Naive thymus-derived CD4-positive, alpha-beta T cell (primary cell): ENCODE data around the gene PDIA5. TPM values are rescaled to one million over a fixed set of nuclear protein-coding genes. Genes with fewer than 3 reads are reported as not detected.

ENCODE experiments used
- ATAC-seq: fragments of 150-1000 bp; cut with Tn5 transposase; 2 replicates; pipeline ENCODE4 v1.10.0; 2021; ENCODE audit warnings: mild to moderate bottlenecking, moderate library complexity
- CTCF ChIA-PET: fragments of 350-600 bp; sonication (Branson Sonifier 250); formaldehyde crosslinking; loops from one replicate; lab custom pipeline; 2021; ENCODE audit warnings: antibody characterized with exemption; lab: Charles Lee
- POLR2A ChIA-PET: fragments of 350-600 bp; sonication (Branson Sonifier 250); formaldehyde crosslinking; loops from one replicate; lab custom pipeline; 2021; ENCODE audit warnings: antibody characterized with exemption, inconsistent platforms; lab: Charles Lee
- DNase-seq, 9 donors: peaks; one replicate each; pipeline versions ENCODE4 v3.0.0 to v3.0.0-alpha.2; 2020 to 2022; ENCODE audit warnings: mixed read lengths in 1 of 9
- H3K27ac ChIP-seq: one replicate; pipeline ENCODE4 v1.7.0; 2013; ENCODE audit warnings: mild to moderate bottlenecking, low read depth, low read length, moderate library complexity
- H3K27me3 ChIP-seq, 2 donors: one replicate each; pipeline ENCODE4 v1.7.0; 2013; ENCODE audit warnings: low read length in 2 of 2, mild to moderate bottlenecking in 2 of 2, moderate library complexity in 2 of 2; ENCODE audit not compliant: control insufficient read depth in 2 of 2, insufficient read depth in 2 of 2
- H3K36me3 ChIP-seq, 3 experiments: 1 replicate in 2 of 3; 2 replicates in 1 of 3; pipeline ENCODE4 v1.7.0; 2013; ENCODE audit warnings: low read length in 3 of 3, mild to moderate bottlenecking in 3 of 3, moderate library complexity in 1 of 3; ENCODE audit not compliant: insufficient read depth in 3 of 3, control insufficient read depth in 2 of 3
- H3K4me1 ChIP-seq, 2 donors: one replicate each; pipeline ENCODE4 v1.7.0; 2013; ENCODE audit warnings: low read length in 2 of 2, mild to moderate bottlenecking in 2 of 2, moderate library complexity in 1 of 2; ENCODE audit not compliant: control insufficient read depth in 2 of 2, insufficient read depth in 2 of 2
- H3K4me3 ChIP-seq: 2 replicates; pipeline ENCODE4 v1.7.0; 2013; ENCODE audit warnings: mild to moderate bottlenecking, low read length
- H3K9me3 ChIP-seq, 3 experiments: 1 replicate in 2 of 3; 2 replicates in 1 of 3; pipeline ENCODE4 v1.7.0; 2013; ENCODE audit warnings: low read length in 3 of 3; ENCODE audit not compliant: control insufficient read depth in 2 of 3
- H3K27ac Mint-ChIP-seq, 9 donors: one replicate each; pipeline ENCODE4 v1.8.0; 2020 to 2022; ENCODE audit warnings: mixed read lengths in 9 of 9, mild to moderate bottlenecking in 8 of 9, moderate library complexity in 5 of 9, inconsistent platforms in 2 of 9
- H3K27me3 Mint-ChIP-seq, 5 donors: one replicate each; pipeline ENCODE4 v1.8.0; 2021 to 2022; ENCODE audit warnings: mixed read lengths in 5 of 5, mild to moderate bottlenecking in 1 of 5
- H3K36me3 Mint-ChIP-seq, 5 donors: one replicate each; pipeline ENCODE4 v1.8.0; 2020 to 2022; ENCODE audit warnings: mixed read lengths in 5 of 5, mild to moderate bottlenecking in 3 of 5, inconsistent platforms in 1 of 5
- H3K4me1 Mint-ChIP-seq, 7 donors: one replicate each; pipeline ENCODE4 v1.8.0; 2020 to 2022; ENCODE audit warnings: mixed read lengths in 7 of 7, mild to moderate bottlenecking in 3 of 7, inconsistent platforms in 1 of 7
- H3K4me3 Mint-ChIP-seq, 10 donors: one replicate each; pipeline ENCODE4 v1.8.0; 2020 to 2022; ENCODE audit warnings: mild to moderate bottlenecking in 10 of 10, mixed read lengths in 10 of 10, moderate library complexity in 6 of 10, inconsistent platforms in 2 of 10
- H3K9me3 Mint-ChIP-seq, 11 donors: one replicate each; pipeline ENCODE4 v1.8.0; 2020 to 2022; ENCODE audit warnings: mixed read lengths in 11 of 11, mild to moderate bottlenecking in 4 of 11, inconsistent platforms in 1 of 11, moderate library complexity in 1 of 11
- intact Hi-C, 2 donors: fragments of 100-400 bp; cut with micrococcal nuclease; formaldehyde crosslinking; loops; one replicate each; pipeline ENCODE4 v1.15.1; 2023
- polyA plus RNA-seq, 2 donors: library from polyadenylated mRNA; unstranded; fragments of 300-500 nt; fragmentation: Illumina TruSeq; gene quantifications; one replicate each; pipeline ENCODE4 v1.2.3, GENCODE V29; 2021
- total RNA-seq, 6 experiments: library from RNA in 5 of 6; stranded (reverse) in 5 of 6; gene quantifications; 1 replicate in 5 of 6; 2 replicates in 1 of 6; pipeline ENCODE4 v1.2.3 and lab custom pipeline; 2021 to 2026

PDIA5 gene
- total and polyA plus RNA-seq, 7 experiments from 2014 or later: 3.4 to 21.7 (median 5.6) TPM

DNA sequence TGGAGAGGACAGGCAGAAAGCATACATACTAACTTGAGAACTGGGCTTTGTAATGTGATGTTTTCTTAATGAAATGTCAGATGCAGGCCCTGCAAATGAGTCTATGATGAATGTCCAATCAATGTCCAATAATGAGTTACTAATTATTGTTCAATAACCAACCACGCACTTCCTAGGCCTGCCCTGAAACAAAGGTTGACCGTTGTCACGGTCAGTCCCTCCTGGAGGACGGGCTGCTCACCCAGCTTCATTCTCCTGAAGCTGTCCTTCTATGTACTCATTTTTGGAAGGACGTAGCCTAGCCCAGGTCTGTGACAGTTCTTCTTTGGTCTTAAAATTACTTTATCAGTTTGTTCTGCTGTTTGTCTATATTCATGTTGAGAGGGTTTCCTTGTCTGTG is 8.3 kb upstream of the PDIA5 start:
- Mint-ChIP-seq H3K36me3 (no peaks in the 10 kb centered on the region), H3K27ac (no peak overlapping the region), H3K27me3 (peaks cover 0 to 26% (median 2%) of the 10 kb centered on the region in 5 donors), H3K4me1 (no peaks in the 10 kb centered on the region), H3K4me3 (no peak overlapping the region), H3K9me3 (no peaks in the 10 kb centered on the region)
- ATAC-seq: no peak
- Histone ChIP-seq H3K36me3 (no peaks in the 10 kb centered on the region), H3K4me1 (no peaks in the 10 kb centered on the region), H3K4me3 (no peak overlapping the region), H3K27me3 (no peaks in the 10 kb centered on the region), H3K9me3 (no peaks in the 10 kb centered on the region), H3K27ac (no peak overlapping the region)
- intact Hi-C loops: no loop called here
- CTCF ChIA-PET: no interaction called here
- no peak for DNase-seq
- POLR2A ChIA-PET: no interaction called here

GRCh38 chr3:123060054-123060453 is 6.8 kb upstream of the PDIA5 start:
- DNase-seq (no peak), ATAC-seq (no peak)
- Mint-ChIP-seq H3K36me3 (no peaks in the 10 kb centered on the region), H3K9me3 (peaks cover 0 to 2% (median 0%) of the 10 kb centered on the region in 11 donors), H3K4me1 (peaks cover 0 to 10% (median 0%) of the 10 kb centered on the region in 7 donors), H3K4me3 (no peak overlapping the region), H3K27me3 (peaks cover 0 to 21% (median 2%) of the 10 kb centered on the region in 5 donors), H3K27ac (no peak overlapping the region)
- no peaks in the 10 kb centered on the region for H3K36me3 ChIP-seq
- H3K4me1 ChIP-seq: no peaks in the 10 kb centered on the region
- ChIA-PET POLR2A (no interaction called here), CTCF (no interaction called here)
- H3K27me3 ChIP-seq: no peaks in the 10 kb centered on the region
- H3K27ac ChIP-seq: no peak overlapping the region
- no peaks in the 10 kb centered on the region for H3K9me3 ChIP-seq
- no peak overlapping the region for H3K4me3 ChIP-seq
- intact Hi-C loops: no loop called here

DNA sequence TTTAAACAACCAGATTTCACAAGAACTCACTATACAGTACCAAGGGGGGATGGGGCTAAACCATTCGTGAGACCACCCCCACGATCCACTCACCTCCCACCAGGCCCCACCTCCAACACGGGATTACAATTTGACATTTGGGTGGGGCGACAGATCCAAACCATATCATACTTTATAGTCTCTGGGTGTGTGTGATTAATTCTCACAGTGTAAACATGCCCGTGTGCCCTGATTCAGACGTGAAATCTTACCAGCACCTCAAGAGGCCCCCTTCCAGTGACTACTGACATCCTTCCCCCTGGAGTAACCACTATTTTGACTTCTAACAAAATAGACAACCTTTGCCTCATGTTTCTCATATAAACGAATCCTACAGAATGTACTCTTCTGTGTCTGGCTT is 5.0 kb upstream of the PDIA5 start:
- no peaks in the 10 kb centered on the region for H3K27me3 ChIP-seq
- no peaks in the 10 kb centered on the region for H3K36me3 ChIP-seq
- no peak for ATAC-seq
- peaks cover 0 to 2% (median 0%) of the 10 kb centered on the region in 11 donors for H3K9me3 Mint-ChIP-seq
- peaks cover 0 to 1% (median 0%) of the 10 kb centered on the region in 5 donors for H3K36me3 Mint-ChIP-seq
- no peak overlapping the region for H3K4me3 ChIP-seq
- H3K4me3 Mint-ChIP-seq: no peak overlapping the region
- no peaks in the 10 kb centered on the region for H3K9me3 ChIP-seq
- peaks cover 0 to 25% (median 6%) of the 10 kb centered on the region in 7 donors for H3K4me1 Mint-ChIP-seq
- no peak overlapping the region for H3K27ac Mint-ChIP-seq
- ChIA-PET POLR2A (no interaction called here), CTCF (no interaction called here)
- DNase-seq: no peak
- H3K27me3 Mint-ChIP-seq: peaks cover 0 to 16% (median 2%) of the 10 kb centered on the region in 5 donors
- no peak overlapping the region for H3K27ac ChIP-seq
- intact Hi-C loops: no loop called here
- H3K4me1 ChIP-seq: no peaks in the 10 kb centered on the region

DNA sequence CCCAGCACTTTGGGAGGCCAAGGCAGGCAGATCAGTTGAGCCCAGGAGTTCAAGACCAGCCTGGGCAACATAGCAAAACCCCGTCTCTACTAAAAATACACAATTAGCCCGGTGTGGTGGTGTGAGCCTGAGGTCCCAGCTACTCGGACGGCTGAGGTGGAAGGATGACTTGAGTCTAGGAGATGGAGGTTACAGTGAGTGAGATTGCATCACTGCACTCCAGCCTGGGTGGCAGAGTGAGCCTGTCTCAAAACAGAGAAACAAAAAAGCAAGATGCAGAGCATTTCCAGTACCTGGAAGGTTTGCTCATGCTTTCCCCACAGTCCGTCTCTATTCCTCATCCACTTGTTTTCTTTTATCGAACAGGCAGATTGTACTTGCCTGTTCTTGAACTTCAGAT is 3.8 kb upstream of the PDIA5 start:
- no peak for DNase-seq
- intact Hi-C loops: no loop called here

DNA sequence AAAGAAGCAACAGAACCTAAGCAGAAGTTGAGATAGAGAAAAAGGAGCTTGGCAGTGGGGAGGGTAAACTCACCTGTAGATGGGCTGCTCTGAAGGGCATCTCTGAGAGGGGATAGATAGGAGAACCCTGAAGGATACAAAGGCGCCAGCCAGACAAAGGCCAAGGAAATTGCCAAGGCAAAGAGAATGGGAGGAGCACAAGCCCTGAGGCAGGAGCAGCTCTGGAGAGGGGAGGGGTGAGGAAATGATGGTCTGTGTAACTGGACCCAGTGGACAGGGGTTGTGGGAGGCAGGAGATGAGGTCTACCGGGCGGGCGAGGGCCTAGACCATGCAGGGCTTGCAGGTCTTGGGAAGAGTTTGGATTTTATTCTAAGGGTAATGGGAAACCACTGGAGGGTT is 2.3 kb upstream of the PDIA5 start:
- Histone ChIP-seq H3K27ac (no peak overlapping the region), H3K4me3 (no peak overlapping the region), H3K36me3 (no peaks in the 10 kb centered on the region), H3K4me1 (peaks cover 7 to 8% of the 10 kb centered on the region in 2 donors), H3K9me3 (no peaks in the 10 kb centered on the region), H3K27me3 (no peaks in the 10 kb centered on the region)
- H3K4me1 Mint-ChIP-seq: peaks cover 6 to 41% (median 25%) of the 10 kb centered on the region in 7 donors
- CTCF ChIA-PET: no interaction called here
- H3K9me3 Mint-ChIP-seq: peaks cover 0 to 2% (median 0%) of the 10 kb centered on the region in 11 donors
- peaks cover 0 to 3% (median 0%) of the 10 kb centered on the region in 5 donors for H3K36me3 Mint-ChIP-seq
- no peak for DNase-seq
- intact Hi-C loops: no loop called here
- ATAC-seq: no peak
- H3K27me3 Mint-ChIP-seq: peaks cover 0 to 16% (median 2%) of the 10 kb centered on the region in 5 donors
- POLR2A ChIA-PET: no interaction called here
- H3K27ac Mint-ChIP-seq: peak overlapping the region in 1 of 9 donors; percentile 63
- peak overlapping the region in 5 of 10 donors; percentile 5 to 67 (median 33) for H3K4me3 Mint-ChIP-seq

More for the DNA sequence above, 3.8 kb upstream of the PDIA5 start:
- Mint-ChIP-seq H3K27me3 (peaks cover 0 to 16% (median 2%) of the 10 kb centered on the region in 5 donors), H3K9me3 (peaks cover 0 to 2% (median 0%) of the 10 kb centered on the region in 11 donors), H3K4me3 (no peak overlapping the region), H3K27ac (no peak overlapping the region), H3K36me3 (peaks cover 0 to 1% (median 0%) of the 10 kb centered on the region in 5 donors), H3K4me1 (peaks cover 5 to 29% (median 12%) of the 10 kb centered on the region in 7 donors)
- Histone ChIP-seq H3K4me3 (no peak overlapping the region), H3K36me3 (no peaks in the 10 kb centered on the region), H3K27me3 (no peaks in the 10 kb centered on the region), H3K4me1 (peaks cover 4 to 5% of the 10 kb centered on the region in 2 donors), H3K27ac (no peak overlapping the region), H3K9me3 (no peaks in the 10 kb centered on the region)
- CTCF ChIA-PET: no interaction called here
- POLR2A ChIA-PET: no interaction called here
- no peak for ATAC-seq

DNA sequence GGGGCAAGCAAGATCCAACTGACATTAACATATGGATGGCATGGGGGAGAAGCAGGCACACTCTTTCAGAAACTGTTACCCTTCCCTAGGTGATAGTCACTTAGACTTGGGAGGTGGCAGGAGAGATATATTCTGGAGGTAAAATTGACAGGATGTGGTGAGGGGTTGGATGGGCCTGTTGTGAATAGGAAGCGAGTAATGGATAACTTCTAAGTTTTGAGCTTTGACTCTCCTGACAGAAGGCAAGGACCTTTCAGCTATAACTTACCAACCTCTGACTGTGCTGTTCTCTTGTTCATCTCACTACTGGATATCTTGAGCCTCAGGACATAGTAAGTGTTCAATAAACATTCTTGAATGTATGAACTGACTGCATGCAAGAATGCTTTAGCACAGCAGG is 1.9 kb upstream of the PDIA5 start:
- Histone ChIP-seq H3K4me3 (no peak overlapping the region), H3K27me3 (no peaks in the 10 kb centered on the region), H3K4me1 (peaks cover 7 to 8% of the 10 kb centered on the region in 2 donors), H3K9me3 (no peaks in the 10 kb centered on the region), H3K36me3 (no peaks in the 10 kb centered on the region), H3K27ac (no peak overlapping the region)
- CTCF ChIA-PET: no interaction called here
- H3K27me3 Mint-ChIP-seq: peaks cover 0 to 16% (median 2%) of the 10 kb centered on the region in 5 donors
- H3K4me3 Mint-ChIP-seq: peak overlapping the region in 4 of 10 donors; percentile 5 to 67 (median 30)
- ATAC-seq: no peak
- peaks cover 6 to 41% (median 26%) of the 10 kb centered on the region in 7 donors for H3K4me1 Mint-ChIP-seq
- H3K9me3 Mint-ChIP-seq: peaks cover 0 to 2% (median 0%) of the 10 kb centered on the region in 11 donors
- peak overlapping the region in 1 of 9 donors; percentile 63 for H3K27ac Mint-ChIP-seq
- intact Hi-C loops: loop anchor here in 1 of 2 donors (5.0 kb wide), 1 partner anchor 137 kb away; the partner anchor contains the start of gene SEC22A
- POLR2A ChIA-PET: no interaction called here
- DNase-seq: no peak
- peaks cover 0 to 3% (median 0%) of the 10 kb centered on the region in 5 donors for H3K36me3 Mint-ChIP-seq

DNA sequence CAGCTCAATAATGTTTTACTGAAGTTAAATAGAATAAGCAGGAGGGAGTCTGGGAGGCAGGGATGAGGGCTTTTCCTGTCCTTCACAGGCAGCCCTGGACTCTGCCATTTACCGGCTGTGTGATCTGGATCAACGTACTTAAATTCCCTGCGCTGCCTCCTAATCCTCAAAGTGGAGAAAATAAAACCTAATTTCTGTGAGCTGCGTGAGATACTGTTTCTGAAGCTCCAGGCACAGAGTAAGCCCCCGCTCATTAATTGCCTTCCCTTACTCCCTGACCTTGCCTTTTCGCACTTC is 278 bp upstream of the PDIA5 start:
- H3K27me3 ChIP-seq: no peaks in the 10 kb centered on the region
- peaks cover 0 to 2% (median 0%) of the 10 kb centered on the region in 11 donors for H3K9me3 Mint-ChIP-seq
- peak overlapping the region in 7 of 9 donors; percentile 8 to 81 (median 30) for H3K27ac Mint-ChIP-seq
- ATAC-seq: no peak
- peak overlapping the region; percentile 60 for H3K4me3 ChIP-seq
- POLR2A ChIA-PET: interaction anchor here (0.9 kb wide), 1 partner anchor 135 kb away, joined by 4 read pairs; the partner anchor contains the start of gene SEC22A
- H3K4me3 Mint-ChIP-seq: peak overlapping the region; percentile 79 to 90 (median 84)
- H3K27ac ChIP-seq: no peak overlapping the region
- H3K4me1 ChIP-seq: peaks cover 7 to 8% of the 10 kb centered on the region in 2 donors
- intact Hi-C loops: loop anchor here in 1 of 2 donors (5.0 kb wide), 1 partner anchor 136 kb away; the partner anchor contains the start of gene SEC22A
- peaks cover 0 to 9% (median under 1%) of the 10 kb centered on the region in 5 donors for H3K27me3 Mint-ChIP-seq
- no peaks in the 10 kb centered on the region for H3K36me3 ChIP-seq
- no peaks in the 10 kb centered on the region for H3K9me3 ChIP-seq
- DNase-seq: no peak
- H3K4me1 Mint-ChIP-seq: peaks cover 6 to 41% (median 26%) of the 10 kb centered on the region in 7 donors
- CTCF ChIA-PET: no interaction called here
- H3K36me3 Mint-ChIP-seq: peaks cover 0 to 3% (median 0%) of the 10 kb centered on the region in 5 donors
